NB4 (cell line): ENCODE measurements around the gene IL17RE.
"Not testable (repeated sequence)": the region's sequence is repeated elsewhere in the genome, so short reads cannot be mapped to it uniquely, and the experiment has no call there.

Experiments
- CTCF ChIP-seq: IDR thresholded peaks from one replicate; pipeline ENCODE4 v1.5.1; 2012; ENCODE audit warnings: low read depth, low read length
- MAX ChIP-seq: IDR thresholded peaks from 2 replicates; pipeline ENCODE4 v1.6.1; 2011; ENCODE audit warnings: low read depth, low read length
- POLR2A ChIP-seq: IDR thresholded peaks from 2 replicates; pipeline ENCODE4 v1.6.1; 2011; ENCODE audit warnings: mild to moderate bottlenecking; ENCODE audit not compliant: insufficient read length; ENCODE audit errors: extremely low read depth

- not testable (repeated sequence) for TF ChIP-seq MAX, POLR2A, CTCF
These were observed 26.4 kb upstream of the IL17RE start for GRCh38 chr3:9876255-9876654.
